ENCODE results near the gene HSH2D.

The HSH2D gene

GRCh38 chr19:16198370-16198651 lies 54.8 kb downstream of the HSH2D start:
- no peak for DNase-seq

DNA sequence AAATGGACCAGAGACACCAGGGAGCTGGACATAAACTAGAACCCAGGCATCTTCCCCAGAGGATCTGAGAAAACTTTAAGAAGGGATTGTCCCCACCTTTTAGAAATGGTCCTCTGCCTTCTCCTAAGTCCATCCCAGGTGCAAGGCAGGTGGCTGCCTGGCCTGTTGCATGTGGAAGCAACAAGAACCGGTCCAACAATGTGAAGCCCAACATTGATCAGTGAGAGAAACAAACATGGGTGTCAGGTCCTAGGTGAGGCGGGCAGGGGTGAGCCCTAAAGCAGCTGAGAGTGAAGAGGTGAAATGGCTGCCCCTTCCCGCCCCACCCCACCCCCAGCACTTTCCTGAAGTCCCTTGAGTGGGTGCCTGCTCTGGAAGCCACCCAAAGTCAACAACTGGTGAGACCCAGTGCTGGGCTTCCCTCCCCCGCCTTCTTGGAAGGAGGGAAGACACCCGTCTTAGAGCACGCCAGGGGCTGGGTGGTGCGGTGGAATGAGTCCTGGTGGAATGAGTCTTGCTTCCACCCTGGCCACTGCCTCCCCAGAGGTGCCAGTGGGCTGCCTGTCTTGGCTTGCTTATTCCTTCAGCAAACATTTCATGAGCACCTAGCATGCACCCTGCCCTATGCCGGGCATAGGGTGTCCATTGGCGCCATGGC lies 55.9 kb downstream of the HSH2D start:
- DNase-seq: no peak

- DNase-seq: no peak
These were observed 56.8 kb downstream of the HSH2D start for GRCh38 chr19:16200038-16201010.

GRCh38 chr19:16201011-16201391 lies 57.5 kb downstream of the HSH2D start:
- DNase-seq: no peak

- no peak for DNase-seq
These were observed 59.1 kb downstream of the HSH2D start for GRCh38 chr19:16202320-16203255.

DNA sequence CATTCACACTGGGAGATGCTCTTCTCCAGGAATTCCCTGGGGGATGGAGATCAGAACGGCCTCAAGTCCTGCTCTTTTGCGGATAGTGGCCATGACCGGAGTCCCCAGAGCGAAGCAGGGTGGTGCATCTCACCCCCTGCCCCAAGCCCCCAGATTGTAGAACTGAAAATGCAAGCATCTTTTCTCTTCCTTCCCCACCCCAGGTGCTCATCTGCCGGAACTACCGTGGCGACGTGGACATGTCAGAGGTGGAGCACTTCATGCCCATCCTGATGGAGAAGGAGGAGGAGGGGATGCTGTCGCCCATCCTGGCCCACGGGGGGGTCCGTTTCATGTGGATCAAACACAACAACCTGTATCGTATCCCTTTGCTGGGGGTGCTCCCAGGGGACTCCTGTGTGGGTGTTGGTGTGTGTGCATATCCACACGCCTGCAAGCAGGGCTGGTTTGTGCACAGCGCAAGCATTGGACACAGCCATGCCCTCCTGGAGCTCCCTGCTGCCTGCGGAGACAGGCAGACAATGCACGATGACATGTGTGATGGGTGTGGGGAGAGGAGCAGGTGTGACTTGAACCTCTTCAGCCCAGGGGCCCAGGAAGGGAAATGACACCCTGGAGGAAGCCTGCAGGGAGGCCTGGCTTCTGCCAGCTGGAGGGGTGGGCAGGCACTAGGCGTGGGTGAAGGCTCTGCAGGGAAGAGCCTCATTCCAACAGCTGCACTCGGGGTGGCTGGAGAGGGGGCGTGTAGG lies 59.9 kb downstream of the HSH2D start:
- DNase-seq: peak; percentile 71

DNA sequence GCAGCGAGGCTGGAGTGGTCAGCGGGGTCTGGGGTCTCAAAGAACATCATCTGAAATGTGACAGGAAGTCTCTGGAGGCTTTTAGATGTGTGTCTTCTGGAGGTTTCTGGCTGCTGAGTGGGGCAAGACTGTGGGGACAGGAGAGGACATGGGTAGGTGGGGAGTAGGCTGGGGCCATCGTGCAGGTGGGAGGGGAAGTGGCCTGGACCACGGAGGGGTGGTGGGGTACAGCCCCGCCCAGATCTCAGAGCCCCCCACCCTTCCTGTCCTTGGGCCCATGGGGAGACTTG lies 60.5 kb downstream of the HSH2D start:
- no peak for DNase-seq

DNA sequence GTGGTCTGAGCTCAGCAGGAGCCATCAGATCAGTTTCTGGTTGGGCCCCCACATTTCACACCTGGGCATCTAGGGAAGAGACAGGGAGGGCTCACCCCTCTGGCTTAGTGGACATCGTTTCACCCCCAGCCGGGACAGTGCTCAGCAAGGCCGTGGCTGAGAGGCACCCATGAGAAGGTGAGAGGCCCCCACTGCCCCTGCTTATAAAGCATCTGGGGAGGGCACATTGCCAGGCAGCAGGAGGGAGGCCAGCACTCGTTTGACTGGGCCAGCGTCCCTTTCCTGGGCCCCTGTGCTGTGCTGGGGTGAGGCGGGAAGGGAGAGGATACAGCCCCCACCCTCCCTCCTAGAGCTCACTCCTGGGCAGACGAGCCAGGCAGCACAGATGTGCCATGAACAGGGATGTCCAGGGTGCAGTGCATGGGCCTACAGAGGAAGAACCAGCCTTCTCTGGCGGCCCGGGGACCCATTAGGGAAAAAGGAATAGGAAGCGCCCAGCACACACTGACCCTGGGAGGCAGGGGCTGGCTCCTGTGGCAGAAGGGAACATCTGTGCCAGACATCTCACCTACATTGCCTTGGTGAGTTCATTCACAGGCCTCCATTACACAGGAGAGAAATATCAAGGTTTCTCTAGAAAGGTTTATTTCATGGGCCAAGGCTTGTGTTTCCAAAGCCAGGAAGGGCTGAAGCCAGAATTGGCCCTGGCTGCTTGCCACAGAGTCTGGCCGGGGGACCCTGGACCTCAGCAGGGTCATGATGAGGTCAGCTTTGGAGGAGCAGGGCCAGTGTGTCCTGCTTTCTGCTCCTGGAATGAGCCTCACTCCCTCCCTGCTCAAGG lies 61.9 kb downstream of the HSH2D start:
- no peak for DNase-seq

DNA sequence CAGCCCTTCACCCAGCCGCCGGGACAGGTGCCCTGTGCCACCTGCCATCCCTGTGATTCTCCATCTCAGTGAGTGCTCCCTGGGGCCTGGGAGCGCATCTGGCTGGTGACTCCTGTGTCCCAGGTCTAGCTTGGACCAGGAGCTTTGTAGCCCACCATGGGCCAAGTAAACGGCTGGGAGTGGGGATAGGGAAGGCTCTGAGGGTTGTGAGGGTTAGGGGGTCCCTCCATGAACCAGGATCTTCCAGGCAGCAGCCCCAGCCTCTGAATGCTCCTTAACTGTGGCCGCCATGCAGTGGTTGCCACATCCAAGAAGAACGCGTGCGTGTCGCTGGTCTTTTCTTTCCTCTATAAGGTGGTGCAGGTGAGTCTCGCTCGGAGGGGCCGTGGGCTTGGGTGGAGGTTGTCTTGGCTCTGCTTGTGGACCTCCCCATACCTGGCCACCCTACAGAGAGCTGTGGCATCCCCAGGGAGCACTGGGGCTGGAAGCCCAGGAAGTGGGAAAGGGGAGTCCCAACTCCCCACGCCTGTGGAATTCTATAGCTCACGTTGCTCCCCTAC lies 62.6 kb downstream of the HSH2D start:
- no peak for DNase-seq

GRCh38 chr19:16206637-16207036 lies 63.2 kb downstream of the HSH2D start:
- no peak for DNase-seq

- no peak for DNase-seq
These were observed 63.6 kb downstream of the HSH2D start for GRCh38 chr19:16207063-16207462.

DNA sequence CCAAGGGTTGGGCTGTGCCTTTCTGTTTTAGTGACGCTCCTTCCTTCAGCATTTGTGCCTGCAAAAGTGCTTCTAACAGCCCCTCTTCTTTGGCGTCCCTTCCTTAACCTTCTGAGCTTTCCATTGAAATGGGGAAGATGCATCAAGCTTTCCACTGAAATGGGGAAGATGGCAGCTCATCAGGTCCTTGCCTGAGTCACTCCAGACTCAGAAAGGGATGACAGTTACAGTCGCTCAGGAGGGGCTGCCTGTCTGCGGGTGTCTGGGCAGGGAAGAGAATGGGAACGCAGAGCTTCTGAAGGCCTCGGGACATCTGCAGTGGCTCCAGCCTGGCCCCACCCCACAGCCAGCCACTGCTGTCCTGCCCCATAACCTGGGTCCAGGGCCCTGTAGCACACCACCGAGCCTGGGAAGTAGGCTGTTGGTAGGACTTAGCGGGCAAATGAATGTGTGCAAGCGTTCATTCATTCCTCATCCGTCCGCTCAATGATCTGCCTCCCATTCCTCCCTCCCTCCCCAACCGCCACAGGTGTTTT lies 64.1 kb downstream of the HSH2D start:
- no peak for DNase-seq

Measured in NCI-H146 (cell line).